Measurements from ENCODE around the gene MYMK.

Gene MYMK

DNA sequence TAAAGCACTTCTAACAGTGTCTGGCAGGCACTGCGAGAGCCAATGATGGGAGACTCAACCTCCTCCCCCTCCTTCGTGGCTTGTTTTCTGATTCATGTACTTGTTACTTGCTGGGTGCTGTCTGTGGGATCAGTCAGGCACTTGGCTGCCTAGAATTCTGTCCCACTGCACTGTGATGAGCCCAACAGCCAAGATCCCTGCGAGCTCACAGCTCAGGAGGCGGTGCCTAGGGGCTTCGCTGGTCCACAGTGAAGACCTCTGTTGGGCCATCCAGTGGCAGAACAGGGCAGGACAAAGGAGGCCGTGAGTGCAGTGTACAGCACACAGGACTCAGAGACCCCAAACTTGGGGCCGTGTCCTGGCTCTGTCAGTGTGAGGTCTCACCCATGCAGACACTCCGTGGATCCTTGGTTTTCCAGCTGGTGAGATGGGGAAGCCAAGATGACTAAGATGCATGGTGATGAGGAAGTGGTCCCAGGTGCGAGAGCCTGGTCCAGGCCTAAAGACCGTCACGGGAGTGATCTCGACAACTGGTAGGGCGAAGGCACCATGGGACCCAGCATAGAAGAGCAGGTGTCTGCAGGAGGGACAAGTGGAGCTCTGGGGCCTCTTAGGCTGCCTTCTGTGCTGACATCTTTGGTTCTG lies 19.5 kb downstream of the MYMK start:
- TF ChIP-seq, protein P1, sequence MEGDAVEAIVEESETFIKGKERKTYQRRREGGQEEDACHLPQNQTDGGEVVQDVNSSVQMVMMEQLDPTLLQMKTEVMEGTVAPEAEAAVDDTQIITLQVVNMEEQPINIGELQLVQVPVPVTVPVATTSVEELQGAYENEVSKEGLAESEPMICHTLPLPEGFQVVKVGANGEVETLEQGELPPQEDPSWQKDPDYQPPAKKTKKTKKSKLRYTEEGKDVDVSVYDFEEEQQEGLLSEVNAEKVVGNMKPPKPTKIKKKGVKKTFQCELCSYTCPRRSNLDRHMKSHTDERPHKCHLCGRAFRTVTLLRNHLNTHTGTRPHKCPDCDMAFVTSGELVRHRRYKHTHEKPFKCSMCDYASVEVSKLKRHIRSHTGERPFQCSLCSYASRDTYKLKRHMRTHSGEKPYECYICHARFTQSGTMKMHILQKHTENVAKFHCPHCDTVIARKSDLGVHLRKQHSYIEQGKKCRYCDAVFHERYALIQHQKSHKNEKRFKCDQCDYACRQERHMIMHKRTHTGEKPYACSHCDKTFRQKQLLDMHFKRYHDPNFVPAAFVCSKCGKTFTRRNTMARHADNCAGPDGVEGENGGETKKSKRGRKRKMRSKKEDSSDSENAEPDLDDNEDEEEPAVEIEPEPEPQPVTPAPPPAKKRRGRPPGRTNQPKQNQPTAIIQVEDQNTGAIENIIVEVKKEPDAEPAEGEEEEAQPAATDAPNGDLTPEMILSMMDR (IDR thresholded peaks at IDR 0.05) = no peak
- peak overlapping the region in 1 of 2 donors; percentile 78 for H3K27ac ChIP-seq
- no peak overlapping the region for H3K4me3 ChIP-seq
- no peak for DNase-seq (ENCODE audit: low spot score)

DNA sequence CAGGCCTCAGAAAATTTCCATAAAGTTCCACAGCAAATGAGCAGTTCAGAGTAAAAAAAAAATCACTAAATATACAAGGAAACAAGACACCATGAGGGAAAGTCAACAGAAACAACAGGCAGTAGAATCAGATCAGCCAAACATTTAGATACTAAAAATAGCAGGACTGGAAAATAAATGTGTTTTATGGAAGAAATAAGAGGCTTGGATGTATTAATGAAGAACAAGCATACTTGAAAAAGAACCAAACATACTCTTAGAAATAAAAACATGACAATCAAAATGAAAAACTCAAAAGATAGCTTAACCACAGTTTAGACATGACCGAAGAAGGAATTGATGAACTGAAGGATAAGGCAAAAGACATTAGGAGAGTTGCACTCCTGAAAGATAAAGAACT lies 22.6 kb downstream of the MYMK start:
- DNase-seq (ENCODE audit: low spot score) = no peak
- TF ChIP-seq, protein P1 (IDR thresholded peaks at IDR 0.05) = no peak
- Histone ChIP-seq H3K27ac (no peak overlapping the region), H3K4me3 (no peak overlapping the region)

DNA sequence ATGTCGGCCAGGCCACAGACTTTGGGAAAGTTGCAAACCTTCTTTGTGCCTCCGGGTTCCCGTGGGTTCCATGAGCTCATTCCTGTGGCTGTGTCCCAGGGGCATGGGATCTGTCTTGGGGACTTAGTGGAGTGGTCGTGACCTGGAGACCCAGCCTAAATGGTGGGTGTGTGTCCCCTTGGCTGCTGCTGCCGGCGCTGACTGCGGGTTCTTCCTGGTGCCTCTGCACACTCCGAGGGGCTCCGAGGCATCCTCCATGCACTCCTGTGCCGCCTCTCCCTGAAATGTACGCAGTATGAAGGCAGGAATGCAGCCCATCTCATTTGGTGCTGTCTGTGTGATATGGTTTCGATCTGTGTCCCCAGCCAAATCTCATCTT lies 24.9 kb downstream of the MYMK start:
- H3K4me3 ChIP-seq = no peak overlapping the region
- no peak overlapping the region for H3K27ac ChIP-seq
- no peak for DNase-seq (ENCODE audit: low spot score)
- TF ChIP-seq, protein P1 (IDR thresholded peaks at IDR 0.05) = no peak

DNA sequence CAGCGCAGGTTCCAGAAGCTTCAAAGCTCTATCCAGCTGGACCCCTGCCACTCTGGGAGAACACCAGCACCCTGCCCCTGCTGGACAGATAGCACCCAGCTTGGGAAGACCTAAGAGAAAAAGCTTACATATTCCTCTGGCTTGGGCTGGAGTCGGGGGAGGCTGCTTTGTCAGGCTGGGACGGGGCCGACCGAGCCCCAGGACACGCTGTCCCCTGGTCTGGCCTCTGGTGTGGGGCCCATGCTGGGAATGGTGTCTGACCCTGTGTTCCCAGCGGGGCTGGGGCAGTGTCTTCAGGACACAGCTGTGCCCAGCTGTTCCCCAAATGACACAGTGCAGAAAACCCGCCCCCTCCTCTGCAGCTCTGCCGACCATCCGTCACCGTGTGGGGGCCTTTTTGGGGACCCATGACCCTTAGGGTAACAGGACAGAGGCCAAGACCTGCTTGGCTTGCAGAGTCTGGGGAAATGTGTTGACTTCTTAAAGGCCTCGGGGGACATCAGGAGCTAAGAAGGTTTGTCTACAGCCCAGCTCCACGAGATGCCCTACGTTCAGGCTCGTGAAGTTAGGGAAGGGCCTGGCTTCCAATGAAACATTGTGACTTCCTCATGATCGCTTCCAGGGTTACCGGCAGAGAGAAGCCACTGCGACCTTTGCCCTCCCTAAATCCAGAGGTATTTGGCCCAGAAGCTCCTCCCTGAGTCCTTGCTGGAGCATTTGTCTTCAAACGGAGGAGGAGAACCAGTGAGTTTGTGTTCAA lies 25.4 kb downstream of the MYMK start:
- no peak for DNase-seq (ENCODE audit: low spot score)
- no peak overlapping the region for H3K4me3 ChIP-seq
- no peak overlapping the region for H3K27ac ChIP-seq
- TF ChIP-seq, protein P1 (IDR thresholded peaks at IDR 0.05) = no peak

DNA sequence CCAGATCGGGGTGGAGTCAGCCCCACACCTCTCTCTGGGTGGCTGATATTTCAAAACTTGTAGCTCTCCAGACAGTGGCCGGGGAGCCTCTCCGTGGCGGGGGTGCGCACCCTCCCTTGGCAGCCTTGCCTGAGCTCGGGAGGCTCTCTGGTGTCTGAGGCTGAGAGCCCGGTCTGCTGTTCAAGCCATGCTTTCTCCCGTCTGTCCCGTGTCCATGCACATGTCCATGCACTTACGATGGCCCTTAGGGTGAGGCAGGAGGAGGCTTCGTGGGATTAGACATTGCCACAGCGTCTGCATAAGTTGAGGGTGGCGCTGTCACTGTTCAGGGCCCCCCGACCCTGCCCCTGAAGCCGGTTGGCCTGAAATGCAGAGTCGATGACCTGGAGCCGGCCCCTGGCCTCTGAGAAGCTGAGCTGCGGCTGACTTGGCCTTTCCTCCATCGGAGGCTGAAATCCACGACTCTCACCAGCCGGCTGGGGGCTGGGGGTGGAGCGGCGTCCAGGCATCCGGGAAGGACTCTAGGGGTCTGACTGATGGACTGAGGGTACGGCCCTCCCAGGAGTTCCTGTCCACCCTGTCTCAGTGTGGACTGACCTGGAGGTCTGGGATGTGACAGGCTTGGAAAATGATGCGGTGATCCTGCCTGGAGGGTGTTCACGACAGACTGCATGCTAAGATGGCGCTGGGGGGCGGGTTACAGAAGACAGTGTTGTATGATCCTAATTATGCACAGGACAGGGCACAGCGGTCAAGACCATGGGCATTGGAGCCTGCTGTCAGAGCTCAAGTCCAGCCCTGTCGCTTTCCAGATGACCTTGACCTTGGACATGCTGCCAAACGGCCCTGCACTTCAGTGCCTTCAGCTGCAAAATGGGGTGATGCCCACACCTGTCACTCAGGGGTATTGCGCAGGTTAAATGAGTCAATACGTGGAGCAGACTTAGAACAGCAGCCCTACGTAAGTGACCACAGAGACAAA lies 27.6 kb downstream of the MYMK start:
- DNase-seq (ENCODE audit: low spot score) = no peak
- H3K4me3 ChIP-seq = no peak overlapping the region
- TF ChIP-seq, protein P1 (IDR thresholded peaks at IDR 0.05) = no peak
- no peak overlapping the region for H3K27ac ChIP-seq

DNA sequence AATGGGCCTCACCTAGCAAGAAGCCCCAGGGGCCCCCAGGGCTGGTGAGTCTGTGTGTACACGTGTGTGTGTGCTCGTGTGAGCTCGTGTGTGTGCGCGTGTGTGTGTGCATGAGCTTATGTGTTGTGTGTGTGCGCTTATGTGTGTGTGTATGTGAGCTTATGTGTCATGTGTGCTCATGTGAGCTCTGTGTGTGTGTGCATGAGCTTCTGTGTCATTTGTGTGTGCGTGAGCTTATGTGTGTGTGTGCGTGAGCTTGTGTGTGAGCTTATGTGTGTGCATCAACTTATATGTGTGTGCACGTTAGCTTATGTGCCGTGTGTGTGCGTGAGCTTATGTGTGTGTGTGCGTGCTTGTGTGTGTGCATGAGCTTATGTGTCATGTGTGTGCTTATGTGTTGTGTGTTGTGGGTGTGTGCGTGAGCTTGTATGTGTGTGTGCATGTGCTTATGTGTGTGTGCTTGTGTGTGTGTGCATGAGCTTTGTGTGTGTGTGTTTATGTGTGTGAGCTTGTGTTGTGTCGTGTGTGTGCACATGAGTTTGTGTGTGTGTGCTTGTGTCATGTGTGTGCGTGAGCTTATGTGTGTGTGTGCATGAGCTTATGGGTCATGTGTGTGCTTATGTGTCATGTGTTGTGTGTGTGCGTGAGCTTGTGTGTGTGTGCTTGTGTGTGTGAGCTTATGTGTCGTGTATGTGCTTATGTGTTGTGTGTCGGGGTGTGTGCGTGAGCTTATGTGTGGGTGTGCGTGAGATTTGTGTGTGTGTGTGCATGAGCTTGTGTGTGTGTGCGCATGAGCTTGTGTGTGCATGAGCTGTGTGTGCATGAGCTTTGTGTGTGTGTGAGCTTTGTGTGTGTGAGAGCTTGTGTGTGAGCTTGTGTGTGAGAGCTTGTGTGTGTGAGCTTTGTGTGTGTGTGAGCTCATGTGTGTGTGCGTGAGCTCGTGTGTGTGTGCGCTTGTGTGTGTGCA lies 29.1 kb downstream of the MYMK start:
- DNase-seq (ENCODE audit: low spot score) = no peak
- no peak overlapping the region for H3K4me3 ChIP-seq
- no peak overlapping the region for H3K27ac ChIP-seq
- TF ChIP-seq, protein P1 (IDR thresholded peaks at IDR 0.05) = no peak

Data from coronary artery (tissue), 2 donors.